LNCaP clone FGC (cell line): ENCODE measurements around the gene TOR2A.

Experiments used
- DNase-seq: peaks from one replicate; pipeline ENCODE4 v3.0.0-alpha.2; 2011; ENCODE audit warnings: low read depth
- H3K4me3 ChIP-seq: 2 replicates; pipeline ENCODE4 v1.5.1; 2011; ENCODE audit warnings: mild to moderate bottlenecking, low read depth, low read length, control low read depth
- CTCF ChIP-seq: IDR thresholded peaks from 2 replicates; pipeline ENCODE4 v1.5.1; 2012; ENCODE audit warnings: mild to moderate bottlenecking; ENCODE audit not compliant: control insufficient read depth, insufficient read depth; ENCODE audit errors: extremely low read depth

TOR2A gene

GRCh38 chr9:127720031-127720864, 14.8 kb downstream of the TOR2A start:
- TF ChIP-seq CTCF: no peak
- H3K4me3 ChIP-seq: no peak overlapping the region
- DNase-seq: no peak

- no peak for DNase-seq
- H3K4me3 ChIP-seq: no peak overlapping the region
- no peak for TF ChIP-seq CTCF
Measured at GRCh38 chr9:127717766-127718165, 17.3 kb downstream of the TOR2A start.

GRCh38 chr9:127716412-127716811, 18.7 kb downstream of the TOR2A start:
- peak overlapping the region; percentile 97 for H3K4me3 ChIP-seq
- TF ChIP-seq CTCF: no peak
- no peak for DNase-seq

- peak within 1 kb of the TSS; percentile 97 for H3K4me3 ChIP-seq
- no peak for TF ChIP-seq CTCF
- peak; percentile 80 for DNase-seq
Measured at GRCh38 chr9:127715470-127716337, 19.4 kb downstream of the TOR2A start, which contains the start of the genes PTRH1 and TTC16. Gene PTRH1 (minus strand): TSS chr9:127715663. CDS start chr9:127715639, 24 bp downstream. Gene TTC16 (plus strand): TSS chr9:127716079. CDS start chr9:127716146, 67 bp downstream.

GRCh38 chr9:127714951-127715469, 20.1 kb downstream of the TOR2A start:
- no peak for TF ChIP-seq CTCF
- H3K4me3 ChIP-seq: peak overlapping the region; percentile 97
- DNase-seq: no peak

GRCh38 chr9:127714020-127714750, 20.9 kb downstream of the TOR2A start:
- no peak for TF ChIP-seq CTCF
- no peak for DNase-seq
- H3K4me3 ChIP-seq: peak overlapping the region; percentile 97
